GM13977 (cell line): ENCODE results near the gene FBXO34.

Source experiments
- DNase-seq: peaks from one replicate; pipeline ENCODE4 v3.0.0; 2012; ENCODE audit warnings: low spot score
- in situ Hi-C: fragments of 300-500 bp; cut with MboI; formaldehyde crosslinking; loops from one replicate; pipeline ENCODE4 v1.12.0; 2022; ENCODE audit warnings: low sequenced_read_pairs, low pct_unique_long_range_greater_than_20kb, mixed read lengths, inconsistent platforms; ENCODE audit not compliant: unreplicated experiment
- TF ChIP-seq, protein P1 (sequence below): IDR thresholded peaks from 2 replicates; pipeline ENCODE4 v1.5.1; 2012; ENCODE audit warnings: mild to moderate bottlenecking, control low read depth; ENCODE audit not compliant: insufficient read depth; ENCODE audit errors: extremely low read depth, missing control alignments

Gene FBXO34

DNA sequence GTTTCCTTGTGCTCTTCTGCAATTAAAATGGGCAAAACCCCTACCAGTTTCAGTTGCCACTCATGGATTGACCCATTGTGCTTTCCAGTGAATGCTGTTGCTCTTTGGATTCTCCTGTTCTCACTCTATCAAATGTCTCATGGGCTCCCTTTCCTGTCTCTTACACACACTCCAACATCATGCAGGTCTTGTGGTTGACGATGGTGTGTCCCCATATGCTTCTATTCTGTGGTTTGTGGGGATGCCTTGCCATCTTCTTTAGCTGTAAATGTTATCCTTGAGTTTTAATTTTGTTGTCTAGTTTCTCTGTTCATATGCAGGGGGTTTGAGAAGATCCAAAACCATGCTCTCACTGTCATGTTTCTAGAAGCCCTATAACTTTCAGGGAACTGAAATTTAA, 31.9 kb upstream of the FBXO34 start:
- in situ Hi-C loops: no loop called here
- DNase-seq: no peak
- TF ChIP-seq, protein P1, sequence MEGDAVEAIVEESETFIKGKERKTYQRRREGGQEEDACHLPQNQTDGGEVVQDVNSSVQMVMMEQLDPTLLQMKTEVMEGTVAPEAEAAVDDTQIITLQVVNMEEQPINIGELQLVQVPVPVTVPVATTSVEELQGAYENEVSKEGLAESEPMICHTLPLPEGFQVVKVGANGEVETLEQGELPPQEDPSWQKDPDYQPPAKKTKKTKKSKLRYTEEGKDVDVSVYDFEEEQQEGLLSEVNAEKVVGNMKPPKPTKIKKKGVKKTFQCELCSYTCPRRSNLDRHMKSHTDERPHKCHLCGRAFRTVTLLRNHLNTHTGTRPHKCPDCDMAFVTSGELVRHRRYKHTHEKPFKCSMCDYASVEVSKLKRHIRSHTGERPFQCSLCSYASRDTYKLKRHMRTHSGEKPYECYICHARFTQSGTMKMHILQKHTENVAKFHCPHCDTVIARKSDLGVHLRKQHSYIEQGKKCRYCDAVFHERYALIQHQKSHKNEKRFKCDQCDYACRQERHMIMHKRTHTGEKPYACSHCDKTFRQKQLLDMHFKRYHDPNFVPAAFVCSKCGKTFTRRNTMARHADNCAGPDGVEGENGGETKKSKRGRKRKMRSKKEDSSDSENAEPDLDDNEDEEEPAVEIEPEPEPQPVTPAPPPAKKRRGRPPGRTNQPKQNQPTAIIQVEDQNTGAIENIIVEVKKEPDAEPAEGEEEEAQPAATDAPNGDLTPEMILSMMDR: no peak

DNA sequence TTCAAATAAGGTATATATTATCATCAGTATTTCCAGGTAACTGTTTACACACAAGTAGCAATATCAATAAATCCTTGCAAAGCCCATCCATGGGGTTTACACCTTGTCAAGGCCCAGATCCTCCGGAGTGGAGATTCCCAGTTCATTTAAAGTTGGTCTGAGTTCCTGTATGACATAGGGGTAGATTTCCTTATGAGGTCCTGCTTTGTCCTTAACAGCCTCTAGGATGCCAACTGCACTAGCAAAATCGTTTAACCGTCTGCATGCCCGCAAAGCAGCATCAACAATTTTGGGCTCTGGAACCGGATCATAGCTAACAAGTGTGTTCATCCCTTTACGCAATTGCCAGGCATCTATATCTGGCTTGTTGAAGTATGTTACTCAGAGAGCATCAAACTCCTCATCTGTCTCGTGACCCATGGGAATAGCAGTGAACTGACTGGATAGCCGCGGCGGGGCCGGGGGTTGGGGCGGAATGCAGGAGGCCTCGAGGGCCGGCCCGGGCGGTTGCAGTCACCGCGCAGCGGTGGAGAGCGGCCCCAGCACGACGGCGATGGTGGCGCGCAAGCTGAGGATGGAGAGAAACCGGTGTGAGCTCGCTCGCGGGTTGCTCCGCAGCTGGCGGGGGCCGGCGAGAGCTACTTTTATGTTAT, 30.6 kb upstream of the FBXO34 start:
- in situ Hi-C loops: no loop called here
- TF ChIP-seq, protein P1: no peak
- no peak for DNase-seq

DNA sequence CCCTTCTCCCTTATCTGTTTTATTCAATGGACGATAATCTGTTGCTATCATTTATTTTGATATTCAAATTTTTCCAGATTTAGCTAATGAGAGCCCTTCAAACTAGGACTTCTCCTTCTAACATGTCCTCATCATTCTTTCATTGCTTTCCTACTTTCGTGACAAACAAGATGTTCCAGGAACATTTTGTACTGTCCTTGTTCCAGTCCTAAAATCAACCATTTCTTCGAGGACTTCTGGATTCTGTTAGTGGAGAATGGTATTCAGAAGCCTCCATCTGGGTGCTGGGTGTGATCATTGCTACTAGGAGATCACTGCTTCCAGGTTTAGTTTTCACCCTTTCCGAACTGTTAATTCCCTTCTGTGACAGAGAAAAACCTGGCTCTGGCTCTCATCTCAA, 29.5 kb upstream of the FBXO34 start:
- no peak for DNase-seq
- in situ Hi-C loops: no loop called here
- TF ChIP-seq, protein P1: no peak

DNA sequence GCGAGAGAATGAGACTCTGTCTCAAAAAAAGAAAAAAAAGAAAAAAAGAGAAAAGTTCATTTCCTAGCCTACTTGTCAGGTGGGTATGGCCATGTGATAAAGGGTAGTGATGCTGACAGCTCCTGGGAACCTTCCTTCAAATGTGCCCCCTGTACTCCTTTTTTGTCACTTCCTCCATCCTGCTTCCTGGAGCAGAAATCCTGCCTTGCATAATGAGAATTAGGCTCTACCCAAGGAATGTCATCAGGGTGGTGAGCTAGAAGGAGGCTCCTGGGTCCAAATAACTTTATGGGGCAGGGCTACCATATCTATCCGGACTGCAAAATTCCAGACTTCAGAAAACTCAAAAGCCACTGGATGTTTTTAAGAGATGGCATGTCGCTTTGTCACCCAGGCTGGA, 27.8 kb upstream of the FBXO34 start:
- in situ Hi-C loops: no loop called here
- TF ChIP-seq, protein P1: no peak
- DNase-seq: no peak

- TF ChIP-seq, protein P1: no peak
- no peak for DNase-seq
- in situ Hi-C loops: no loop called here
Measured at GRCh38 chr14:55243813-55244212, 27.4 kb upstream of the FBXO34 start.

DNA sequence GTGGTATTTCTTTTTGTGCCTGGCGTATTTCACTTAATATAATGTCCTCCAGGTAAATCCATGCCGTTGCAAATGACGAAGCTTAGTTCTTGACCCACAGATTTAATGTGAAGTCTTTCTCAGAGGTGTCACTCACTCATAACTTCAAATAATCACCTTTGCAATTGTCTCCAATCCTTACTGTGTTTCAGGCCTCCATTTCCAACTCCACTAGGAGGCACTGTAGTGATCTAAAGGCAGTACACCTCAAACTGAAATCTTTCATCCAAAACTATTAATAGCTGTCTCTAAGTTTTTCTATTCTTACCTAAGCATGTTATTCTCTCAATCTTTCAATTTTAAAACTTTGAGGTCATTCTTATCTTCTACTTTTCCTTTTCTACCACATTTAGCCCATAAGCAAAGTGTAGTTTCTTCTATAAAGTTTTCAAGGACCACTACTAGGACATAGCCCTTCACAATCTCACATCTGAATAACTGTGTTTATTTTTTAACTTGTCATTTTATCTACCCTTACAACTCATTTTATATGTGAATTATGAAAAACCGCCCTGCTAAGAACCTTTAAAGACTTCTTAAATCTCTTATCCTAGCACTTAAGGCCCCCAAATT, 25.5 kb upstream of the FBXO34 start:
- TF ChIP-seq, protein P1: peak; percentile 70
- in situ Hi-C loops: no loop called here
- DNase-seq: peak; percentile 54
